GM23248 (cell line): ENCODE results near the gene MAP3K20.

Experiments used
- EZH2 ChIP-seq: fragments of 200-600 bp; sonication (generic); IDR thresholded peaks from 2 replicates; pipeline ENCODE4 v1.6.1; 2018; ENCODE audit warnings: antibody characterized with exemption, mild to moderate bottlenecking; ENCODE audit not compliant: insufficient read depth, poor library complexity, severe bottlenecking
- EZH2phosphoT487 ChIP-seq: fragments of 200-600 bp; sonication (generic); IDR thresholded peaks from 2 replicates; pipeline ENCODE4 v1.6.1; 2018; ENCODE audit warnings: antibody characterized with exemption, moderate library complexity, mild to moderate bottlenecking, low read depth; ENCODE audit not compliant: insufficient read depth

DNA sequence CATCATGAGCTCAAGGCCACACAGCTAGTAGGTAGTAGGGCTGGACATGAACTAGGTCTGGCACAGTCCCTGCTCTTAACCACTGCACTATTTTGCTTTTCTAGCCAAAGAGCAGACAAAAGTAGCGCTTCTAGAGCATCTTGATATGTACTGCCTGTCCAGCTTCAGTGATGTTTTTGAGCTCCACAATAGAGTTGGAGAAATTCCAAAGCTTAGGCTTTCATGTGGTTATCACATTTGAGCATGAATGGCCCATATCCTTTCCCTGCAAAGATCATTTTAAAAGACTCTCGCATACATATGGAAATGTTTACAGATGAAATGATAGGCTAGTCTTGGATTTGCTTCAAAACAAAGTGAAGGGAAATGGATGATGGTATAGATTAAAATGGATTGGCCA is 128.7 kb downstream of the MAP3K20 start:
- TF ChIP-seq EZH2phosphoT487 (no peak), EZH2 (no peak)
